ENCODE results near the gene WDR93.

DNA sequence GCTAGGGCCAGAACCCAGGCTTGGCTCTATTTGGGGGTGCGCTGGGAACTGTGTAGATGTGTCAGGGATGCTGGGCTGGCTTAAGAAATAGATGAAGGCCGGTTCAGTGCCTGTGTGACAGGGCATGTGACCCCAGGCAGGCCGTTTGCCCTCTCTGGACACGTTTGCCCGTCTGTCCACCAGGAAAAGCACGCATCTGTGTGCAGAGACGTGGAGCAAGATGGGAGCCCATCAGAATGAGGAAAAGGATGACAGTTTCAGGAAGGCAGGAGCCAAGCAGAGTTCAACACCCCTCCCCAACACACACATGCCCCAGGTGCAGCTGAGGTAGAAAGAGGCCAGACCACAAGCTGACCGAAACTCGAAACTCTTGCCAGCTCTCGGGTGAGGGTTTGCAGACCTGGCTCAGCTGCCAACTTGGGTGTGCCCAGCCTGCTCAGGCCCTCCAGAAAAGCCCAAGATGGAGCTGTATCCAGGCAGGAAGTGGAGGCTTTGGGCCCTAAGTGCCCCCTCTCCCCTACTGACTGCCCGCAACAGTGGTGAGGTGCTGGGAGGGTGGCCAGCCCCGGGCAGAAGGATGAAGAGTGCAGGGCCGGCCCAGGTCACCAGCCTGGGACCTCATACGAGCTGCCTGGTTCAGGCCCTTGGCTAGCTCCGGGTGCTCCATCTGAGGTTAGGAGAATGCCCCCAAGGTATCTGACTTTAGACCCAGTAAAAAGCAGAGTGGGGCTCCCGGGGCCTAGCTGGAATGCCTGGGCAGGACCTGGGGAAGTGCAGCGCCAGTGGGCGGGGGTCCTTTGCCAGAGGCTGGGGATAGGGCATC, 70.6 kb downstream of the WDR93 start:
- TF ChIP-seq RAD21 (conservative IDR thresholded peaks at IDR 0.05 in 1 of 2, IDR thresholded peaks at IDR 0.05 in 1 of 2) = no peak; a peak in 1 of 5 replicates
- TF ChIP-seq CTCF (IDR thresholded peaks at IDR 0.05) = peak; percentile 9; the same call in 1 of the 3 replicates
- TF ChIP-seq, protein P1, sequence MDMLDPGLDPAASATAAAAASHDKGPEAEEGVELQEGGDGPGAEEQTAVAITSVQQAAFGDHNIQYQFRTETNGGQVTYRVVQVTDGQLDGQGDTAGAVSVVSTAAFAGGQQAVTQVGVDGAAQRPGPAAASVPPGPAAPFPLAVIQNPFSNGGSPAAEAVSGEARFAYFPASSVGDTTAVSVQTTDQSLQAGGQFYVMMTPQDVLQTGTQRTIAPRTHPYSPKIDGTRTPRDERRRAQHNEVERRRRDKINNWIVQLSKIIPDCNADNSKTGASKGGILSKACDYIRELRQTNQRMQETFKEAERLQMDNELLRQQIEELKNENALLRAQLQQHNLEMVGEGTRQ (IDR thresholded peaks at IDR 0.05) = no peak
- no peak for TF ChIP-seq KDM1A (IDR thresholded peaks at IDR 0.05; ENCODE audit: low read depth)
- TF ChIP-seq CEBPB (IDR thresholded peaks at IDR 0.05) = no peak
- TF ChIP-seq MYC (IDR thresholded peaks at IDR 0.05; ENCODE audit: borderline replicate concordance, low read length) = no peak
- no peak for TF ChIP-seq KDM5A (IDR thresholded peaks at IDR 0.05)
- no peak for TF ChIP-seq FOXS1 (CRISPR knock-in tag; IDR thresholded peaks at IDR 0.05)
- no peak for TF ChIP-seq HOXB13 (CRISPR knock-in tag; IDR thresholded peaks at IDR 0.05; ENCODE audit: low read depth)
- TF ChIP-seq JUNB (IDR thresholded peaks at IDR 0.05) = no peak
- TF ChIP-seq RARB (CRISPR knock-in tag; IDR thresholded peaks at IDR 0.05) = no peak
- TF ChIP-seq HOXA7 (CRISPR knock-in tag; IDR thresholded peaks at IDR 0.05) = no peak

Data from A549 (cell line).